EH (cell line): Measurements from ENCODE around the gene LASP1.

ENCODE experiments used
- DNase-seq: peaks from one replicate; pipeline ENCODE4 v3.0.0-alpha.2; 2015; ENCODE audit warnings: low read depth

LASP1 gene

GRCh38 chr17:38888842-38889241, 19.0 kb downstream of the LASP1 start:
- DNase-seq: no peak

- DNase-seq: no peak
Measured at GRCh38 chr17:38889745-38890409, 20.0 kb downstream of the LASP1 start.

- no peak for DNase-seq
Measured at GRCh38 chr17:38890410-38890746, 20.5 kb downstream of the LASP1 start.

GRCh38 chr17:38891441-38891840, 21.6 kb downstream of the LASP1 start:
- DNase-seq: no peak

GRCh38 chr17:38892083-38892482, 22.2 kb downstream of the LASP1 start:
- no peak for DNase-seq

GRCh38 chr17:38892620-38893019, 22.8 kb downstream of the LASP1 start:
- DNase-seq: no peak

- DNase-seq: no peak
Measured at GRCh38 chr17:38893113-38893512, 23.3 kb downstream of the LASP1 start.

GRCh38 chr17:38893607-38894006, 23.7 kb downstream of the LASP1 start:
- DNase-seq: no peak

GRCh38 chr17:38894276-38894675, 24.4 kb downstream of the LASP1 start:
- DNase-seq: no peak

GRCh38 chr17:38896346-38896954, 26.6 kb downstream of the LASP1 start:
- DNase-seq: no peak

- peak; percentile 37 for DNase-seq
Measured at GRCh38 chr17:38897176-38897575, 27.3 kb downstream of the LASP1 start.

- DNase-seq: no peak
Measured at GRCh38 chr17:38897671-38898290, 27.9 kb downstream of the LASP1 start.

- DNase-seq: no peak
Measured at GRCh38 chr17:38898291-38898679, 28.4 kb downstream of the LASP1 start.

- no peak for DNase-seq
Measured at GRCh38 chr17:38898812-38899348, 29.0 kb downstream of the LASP1 start.

GRCh38 chr17:38899421-38899820, 29.6 kb downstream of the LASP1 start:
- DNase-seq: no peak

GRCh38 chr17:38900978-38901656, 31.3 kb downstream of the LASP1 start:
- DNase-seq: peak; percentile 99

- no peak for DNase-seq
Measured at GRCh38 chr17:38903404-38903803, 33.5 kb downstream of the LASP1 start.

- DNase-seq: no peak
Measured at GRCh38 chr17:38904892-38905291, 35.0 kb downstream of the LASP1 start.

GRCh38 chr17:38905375-38905774, 35.5 kb downstream of the LASP1 start:
- DNase-seq: no peak

GRCh38 chr17:38906460-38907228, 36.8 kb downstream of the LASP1 start:
- no peak for DNase-seq

- DNase-seq: no peak
Measured at GRCh38 chr17:38907930-38908675, 38.2 kb downstream of the LASP1 start.
